Measurements from ENCODE around the gene CTXN2. TPM values are rescaled to one million over a fixed set of nuclear protein-coding genes. Genes with fewer than 3 reads are reported as not detected.

The CTXN2 gene
- total RNA-seq, 2 experiments from 2014 or later = not detected

- POLR2A ChIA-PET = no interaction called here
- H3K4me3 Mint-ChIP-seq = no peak overlapping the region
Measured at GRCh38 chr15:48225771-48226170, 34.3 kb downstream of the CTXN2 start.

GRCh38 chr15:48230498-48230897, 39.0 kb downstream of the CTXN2 start:
- Mint-ChIP-seq H3K36me3 (ENCODE audit: low read depth) (no peaks in the 10 kb centered on the region), H3K27me3 (peaks cover 2% of the 10 kb centered on the region), H3K4me3 (no peak overlapping the region), H3K4me1 (ENCODE audit: low read depth) (no peaks in the 10 kb centered on the region), H3K9me3 (no peaks in the 10 kb centered on the region), H3K27ac (no peak overlapping the region)
- ChIA-PET POLR2A (no interaction called here), CTCF (no interaction called here)
- DNase-seq (no peak), ATAC-seq (no peak)
- TF ChIP-seq CTCF (IDR thresholded peaks at IDR 0.05) = no peak
- intact Hi-C loops (cut with micrococcal nuclease) = no loop called here

More at GRCh38 chr15:48225771-48226170, 34.3 kb downstream of the CTXN2 start:
- intact Hi-C loops (cut with micrococcal nuclease) = no loop called here
- Mint-ChIP-seq H3K27ac (no peak overlapping the region), H3K4me1 (ENCODE audit: low read depth) (no peaks in the 10 kb centered on the region), H3K9me3 (no peaks in the 10 kb centered on the region), H3K36me3 (ENCODE audit: low read depth) (no peaks in the 10 kb centered on the region), H3K27me3 (peaks cover 8% of the 10 kb centered on the region)
- DNase-seq (no peak), ATAC-seq (no peak)
- CTCF ChIA-PET = no interaction called here
- no peak for TF ChIP-seq CTCF (IDR thresholded peaks at IDR 0.05)

GRCh38 chr15:48233246-48233645, 41.8 kb downstream of the CTXN2 start:
- no peak overlapping the region for H3K27ac Mint-ChIP-seq
- CTCF ChIA-PET = no interaction called here

GRCh38 chr15:48239334-48239733, 47.9 kb downstream of the CTXN2 start:
- H3K27ac Mint-ChIP-seq = no peak overlapping the region
- no peaks in the 10 kb centered on the region for H3K36me3 Mint-ChIP-seq (ENCODE audit: low read depth)
- ChIA-PET CTCF (interaction anchor here (2.4 kb wide), 1 partner anchor 12 kb away, joined by 6 read pairs; no protein-coding TSS in a partner anchor), POLR2A (no interaction called here)
- H3K9me3 Mint-ChIP-seq = no peaks in the 10 kb centered on the region
- intact Hi-C loops (cut with micrococcal nuclease) = no loop called here
- no peak for ATAC-seq
- no peak for DNase-seq
- TF ChIP-seq CTCF (IDR thresholded peaks at IDR 0.05) = no peak
- no peak overlapping the region for H3K4me3 Mint-ChIP-seq
- H3K27me3 Mint-ChIP-seq = peaks cover 5% of the 10 kb centered on the region
- H3K4me1 Mint-ChIP-seq (ENCODE audit: low read depth) = no peaks in the 10 kb centered on the region

More at GRCh38 chr15:48233246-48233645, 41.8 kb downstream of the CTXN2 start:
- intact Hi-C loops (cut with micrococcal nuclease) = no loop called here
- no peak for TF ChIP-seq CTCF (IDR thresholded peaks at IDR 0.05)
- no peak for DNase-seq
- POLR2A ChIA-PET = no interaction called here
- no peaks in the 10 kb centered on the region for H3K36me3 Mint-ChIP-seq (ENCODE audit: low read depth)
- ATAC-seq = no peak
- H3K4me3 Mint-ChIP-seq = no peak overlapping the region
- H3K27me3 Mint-ChIP-seq = peaks cover 3% of the 10 kb centered on the region
- no peaks in the 10 kb centered on the region for H3K4me1 Mint-ChIP-seq (ENCODE audit: low read depth)
- no peaks in the 10 kb centered on the region for H3K9me3 Mint-ChIP-seq

- Mint-ChIP-seq H3K4me1 (ENCODE audit: low read depth) (no peaks in the 10 kb centered on the region), H3K4me3 (no peak overlapping the region), H3K27ac (no peak overlapping the region), H3K27me3 (peaks cover 5% of the 10 kb centered on the region), H3K9me3 (no peaks in the 10 kb centered on the region), H3K36me3 (ENCODE audit: low read depth) (no peaks in the 10 kb centered on the region)
- ChIA-PET POLR2A (no interaction called here), CTCF (no interaction called here)
- TF ChIP-seq CTCF (IDR thresholded peaks at IDR 0.05) = no peak
- no peak for DNase-seq
- no peak for ATAC-seq
- intact Hi-C loops (cut with micrococcal nuclease) = no loop called here
Measured at GRCh38 chr15:48242015-48242414, 50.5 kb downstream of the CTXN2 start.
